Measurements from ENCODE around the gene PRPF4.

- TF ChIP-seq CTCF (IDR thresholded peaks at IDR 0.05; ENCODE audit: insufficient read depth, low read length, poor library complexity, severe bottlenecking) (no peak), EZH2phosphoT487 (conservative IDR thresholded peaks at IDR 0.05; ENCODE audit: low read length) (no peak)
These were observed 5.9 kb downstream of the PRPF4 start for GRCh38 chr9:113281356-113281755.
